NCI-H524 (cell line): ENCODE measurements around the gene SARNP.
A peak's percentile ranks its signal among the peaks of the same experiment; 100 is the strongest.
"Not testable (repeated sequence)": the region's sequence is repeated elsewhere in the genome, so short reads cannot be mapped to it uniquely, and the experiment has no call there.

Experiments
- DNase-seq, 2 experiments: peaks; one replicate each; lab custom pipeline; 2025; lab: John Stamatoyannopoulos, UW

SARNP gene

DNA sequence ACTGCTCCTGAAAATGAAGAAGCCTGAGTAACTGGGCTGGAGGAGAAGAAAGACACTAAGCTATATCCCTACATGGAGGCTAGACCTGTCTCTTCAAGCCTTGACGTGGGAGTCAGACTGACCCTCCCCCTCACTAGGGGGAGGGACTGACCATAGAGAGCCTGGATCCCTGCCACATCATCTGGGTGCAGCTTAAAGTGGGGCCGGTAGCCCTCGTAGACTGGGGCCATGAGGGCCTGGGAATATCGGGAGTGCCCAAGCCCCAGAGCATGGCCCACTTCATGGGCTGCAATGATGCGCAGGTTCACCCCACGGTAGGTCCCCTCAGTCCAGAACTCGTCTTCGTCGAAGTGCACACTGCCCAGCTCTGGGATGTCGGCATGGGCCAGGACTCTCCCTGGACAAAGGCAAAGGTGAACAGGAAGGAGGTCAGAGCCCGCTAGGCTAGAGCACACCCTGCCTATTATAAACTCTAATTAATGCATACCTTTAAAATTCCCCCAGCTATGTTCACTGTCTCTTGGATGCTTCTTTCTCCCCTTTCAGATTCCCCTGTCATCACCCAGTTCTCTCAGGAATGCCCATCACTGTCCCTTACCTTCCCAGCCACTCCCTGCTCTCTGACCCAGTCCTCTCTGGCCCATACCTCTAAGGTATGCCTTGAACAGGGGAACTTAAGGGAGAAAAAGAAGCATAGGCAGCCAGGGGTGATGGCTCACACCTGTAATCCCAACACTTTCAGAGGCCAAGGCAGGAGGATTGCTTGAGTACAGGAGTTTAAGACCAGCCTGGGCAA is 22.0 kb upstream of the SARNP start:
- DNase-seq = no peak

DNA sequence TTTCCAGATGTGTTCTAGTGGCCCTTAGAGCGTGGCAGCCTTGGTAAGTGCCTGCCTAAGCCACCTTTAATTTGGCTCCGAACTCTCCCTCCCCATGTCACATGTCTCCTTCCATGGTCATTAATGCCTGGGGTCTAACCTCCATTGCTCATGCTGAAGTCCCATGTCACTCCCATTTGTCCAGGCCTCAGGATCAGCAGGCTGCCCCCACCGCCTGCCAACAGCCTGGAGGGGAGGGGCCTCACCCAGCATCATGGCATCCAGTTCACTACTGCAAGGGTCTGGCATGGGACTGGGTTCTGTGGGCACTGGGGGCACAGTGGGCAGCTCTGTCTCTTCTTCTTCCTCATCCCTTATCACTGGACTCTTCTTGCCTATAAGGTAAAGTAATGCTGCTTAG is 20.8 kb upstream of the SARNP start:
- no peak for DNase-seq

DNA sequence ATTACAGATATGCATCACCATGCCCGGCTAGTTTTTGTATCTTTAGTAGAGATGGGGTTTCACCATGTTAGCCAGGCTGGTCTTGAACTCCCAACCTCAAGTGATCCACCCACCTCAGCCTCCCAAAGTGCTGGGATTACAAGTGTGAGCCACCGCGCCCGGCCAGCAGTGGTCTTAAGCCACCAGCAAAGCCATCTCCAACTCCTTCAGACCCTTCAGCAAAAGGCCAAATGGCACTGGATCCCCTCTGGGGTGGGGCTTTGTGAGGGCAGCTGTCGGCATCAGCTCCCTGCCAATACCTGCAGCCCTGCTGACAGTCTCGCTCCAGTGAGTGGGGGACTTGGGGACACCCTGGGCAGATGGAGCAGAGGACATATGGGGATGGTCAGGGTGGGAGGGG is 16.9 kb upstream of the SARNP start:
- DNase-seq = not testable (repeated sequence)

DNA sequence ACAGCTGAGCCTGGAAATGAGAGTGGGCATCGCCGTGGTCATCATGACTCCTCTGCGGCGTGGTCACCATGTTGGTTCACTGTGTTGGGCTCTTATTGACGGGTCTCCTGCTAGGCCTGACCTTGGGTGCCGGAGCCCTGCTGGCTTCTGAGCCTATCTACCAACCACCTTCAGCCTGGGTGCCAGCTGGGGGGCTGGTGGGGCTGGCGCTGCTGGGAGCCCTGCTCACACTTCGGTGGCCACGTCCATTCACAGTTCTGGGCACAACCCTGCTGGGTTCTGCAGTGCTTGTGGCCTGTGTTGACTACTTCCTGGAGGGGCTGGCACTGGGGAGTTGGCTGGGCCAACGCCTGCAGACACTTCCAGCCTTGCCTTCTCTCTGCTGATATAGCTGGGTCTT is 15.5 kb upstream of the SARNP start:
- no peak for DNase-seq

DNA sequence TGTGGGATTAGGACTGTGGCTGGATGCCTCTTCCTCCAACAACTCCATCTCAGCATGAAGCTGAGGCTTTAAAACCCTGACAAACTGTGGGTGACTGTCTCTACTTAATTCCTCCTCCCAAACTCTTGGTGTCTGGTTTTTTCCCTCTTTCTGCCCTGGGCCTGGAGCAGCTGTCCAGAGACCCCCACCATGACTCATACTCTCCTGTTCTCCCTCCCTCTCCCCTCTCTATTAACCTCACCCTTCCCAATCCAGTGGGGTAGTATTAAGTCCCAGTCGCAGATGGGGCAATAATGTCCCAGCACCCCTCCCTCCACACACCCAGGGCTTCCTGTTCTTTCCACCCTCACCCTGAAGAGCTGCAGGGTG is 13.9 kb upstream of the SARNP start:
- no peak for DNase-seq

DNA sequence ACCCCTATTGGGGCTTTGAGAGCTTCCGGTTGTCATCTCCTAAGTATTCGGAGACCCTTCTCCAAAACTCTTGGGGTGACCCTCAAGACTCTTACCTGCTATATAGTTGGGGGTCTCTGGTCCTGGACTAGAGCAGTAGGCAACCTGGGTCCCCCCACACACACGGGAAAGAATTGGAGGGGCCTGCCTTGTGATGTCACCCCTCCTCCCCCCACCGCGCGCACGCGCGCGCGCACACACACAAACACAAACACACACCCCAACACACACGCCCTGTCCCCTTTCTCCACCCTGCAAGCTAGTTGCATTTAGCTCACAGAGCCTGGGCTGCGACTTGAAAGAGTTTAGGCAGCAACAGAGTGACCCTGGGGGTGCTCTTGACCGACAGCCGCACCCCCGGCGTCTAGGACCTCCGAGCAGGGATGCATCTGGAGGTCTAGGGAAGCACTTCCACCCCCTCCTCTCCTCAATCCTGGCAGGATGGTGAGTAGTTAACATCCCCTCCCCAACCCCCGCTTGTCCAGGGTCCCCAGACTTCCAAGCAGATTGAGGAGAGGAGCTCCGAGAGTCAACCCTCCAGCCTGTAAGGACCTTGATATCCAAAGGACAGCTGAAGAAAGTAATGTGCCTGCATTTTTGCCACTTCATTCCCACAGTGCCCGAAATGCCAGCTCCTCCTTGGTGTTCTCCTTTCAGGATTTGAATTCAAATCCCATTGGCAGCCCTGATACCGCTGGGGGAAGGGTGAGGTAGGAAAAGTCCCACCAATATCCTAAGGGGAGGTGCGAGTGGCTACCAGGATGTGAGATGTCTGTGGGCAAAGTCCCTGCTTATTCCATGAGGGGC is 13.3 kb upstream of the SARNP start:
- DNase-seq = peak; percentile 35 to 70

DNA sequence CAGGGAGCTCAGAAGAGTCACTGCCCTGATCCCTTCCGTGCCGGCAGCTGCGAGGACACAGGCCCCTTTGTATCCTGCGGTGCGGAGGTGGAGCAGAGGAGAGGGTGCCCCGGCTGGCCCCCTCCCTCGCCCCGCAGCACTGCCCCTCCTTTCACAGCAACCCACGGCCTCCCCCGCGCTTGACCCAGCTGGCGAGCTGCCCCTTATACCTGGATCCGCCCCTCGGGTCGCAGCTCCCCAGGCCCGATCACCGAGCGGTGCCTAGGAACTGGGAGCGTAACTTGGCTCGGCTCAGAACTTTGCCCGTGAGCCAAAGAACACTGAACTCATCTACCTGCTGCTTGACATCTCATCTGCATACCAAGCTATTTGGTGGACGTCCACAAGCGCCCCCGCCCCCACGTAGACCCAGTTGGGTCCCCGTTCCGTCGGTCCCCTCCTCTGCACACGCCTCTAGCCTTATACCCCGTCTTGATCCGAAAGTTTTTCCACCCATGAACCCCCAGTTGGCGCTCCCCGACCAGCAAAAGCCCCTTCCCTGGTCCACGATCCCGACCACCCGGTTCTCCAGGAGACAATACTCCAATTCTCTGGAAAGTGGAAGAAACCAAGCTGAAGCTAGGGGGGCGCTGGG is 12.6 kb upstream of the SARNP start:
- DNase-seq = peak; percentile 35 to 70

DNA sequence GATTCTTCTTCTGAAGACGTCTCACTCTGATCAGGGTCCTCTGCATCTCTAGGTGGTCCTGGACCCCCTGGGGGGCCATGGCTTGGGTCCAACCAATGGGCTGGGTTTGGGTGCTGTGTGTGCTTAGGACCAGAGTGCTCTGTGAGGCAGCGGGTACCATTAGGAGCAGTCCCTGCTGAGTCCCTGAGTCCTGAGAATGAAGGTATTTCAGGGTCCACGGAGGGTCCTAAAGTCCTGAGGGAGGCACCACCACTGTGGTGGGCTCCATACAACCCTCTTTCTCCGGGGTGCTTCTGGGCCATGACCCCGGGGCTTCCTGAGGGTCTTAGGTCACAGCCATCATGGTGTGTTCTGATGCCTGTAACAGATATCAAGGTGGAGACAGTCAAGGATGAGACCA is 10.8 kb upstream of the SARNP start:
- no peak for DNase-seq

DNA sequence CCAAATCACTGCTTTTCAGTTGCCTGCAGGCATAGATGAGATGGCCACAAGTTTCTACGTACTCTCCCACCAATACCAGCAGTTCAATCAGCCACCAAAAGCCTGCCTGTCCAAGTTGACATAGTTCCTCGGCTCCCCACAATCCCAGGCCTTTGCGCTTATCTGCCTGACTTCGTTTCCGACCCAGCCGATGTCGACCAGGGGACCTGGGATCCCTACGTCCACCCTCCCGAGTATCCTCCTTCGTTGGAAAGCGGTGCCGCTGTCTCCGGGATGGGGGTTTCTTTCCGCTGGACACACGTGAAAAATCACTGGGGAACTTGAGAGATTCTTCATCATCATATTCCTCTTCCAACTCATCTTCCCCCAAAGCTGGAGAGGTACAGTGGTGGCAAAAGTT is 10.3 kb upstream of the SARNP start:
- no peak for DNase-seq

DNA sequence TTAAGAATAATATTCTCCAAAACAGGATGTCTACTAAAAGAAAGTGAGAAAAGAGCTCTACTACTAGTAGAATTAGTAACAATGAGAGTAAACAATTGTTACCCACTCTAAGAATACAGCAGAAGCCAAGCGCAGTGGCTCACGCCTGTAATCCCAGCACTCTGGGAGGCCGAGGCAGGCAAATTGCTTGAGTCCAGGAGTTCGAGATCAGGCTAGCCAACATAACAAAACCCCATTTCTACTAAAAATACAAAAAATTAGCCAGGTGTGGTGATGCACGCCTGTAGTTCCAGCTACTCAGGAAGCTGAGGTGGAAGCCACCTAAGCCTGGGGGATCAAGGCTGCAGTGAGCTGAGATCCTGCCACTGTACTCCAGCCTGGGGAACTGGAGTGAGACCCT is 7.2 kb upstream of the SARNP start:
- no peak for DNase-seq

DNA sequence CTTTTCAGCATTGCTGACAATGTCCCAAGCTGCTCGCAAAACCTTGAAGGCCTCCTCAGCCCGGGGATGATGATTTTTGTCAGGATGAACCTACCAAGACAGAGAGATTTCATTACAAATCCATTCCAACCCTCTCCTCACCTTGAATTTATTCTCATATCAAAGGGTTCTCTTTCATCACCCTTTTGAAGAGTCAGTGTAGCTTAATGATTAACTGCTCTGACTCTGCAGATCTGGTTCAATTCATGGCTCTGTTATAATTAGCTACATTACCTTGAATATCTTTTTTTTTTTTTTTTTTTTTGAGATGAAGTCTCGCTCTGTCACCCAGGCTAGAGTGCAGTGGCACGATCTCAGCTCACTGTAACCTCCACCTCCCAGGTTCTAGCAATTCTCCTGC is 5.9 kb upstream of the SARNP start:
- DNase-seq = no peak

DNA sequence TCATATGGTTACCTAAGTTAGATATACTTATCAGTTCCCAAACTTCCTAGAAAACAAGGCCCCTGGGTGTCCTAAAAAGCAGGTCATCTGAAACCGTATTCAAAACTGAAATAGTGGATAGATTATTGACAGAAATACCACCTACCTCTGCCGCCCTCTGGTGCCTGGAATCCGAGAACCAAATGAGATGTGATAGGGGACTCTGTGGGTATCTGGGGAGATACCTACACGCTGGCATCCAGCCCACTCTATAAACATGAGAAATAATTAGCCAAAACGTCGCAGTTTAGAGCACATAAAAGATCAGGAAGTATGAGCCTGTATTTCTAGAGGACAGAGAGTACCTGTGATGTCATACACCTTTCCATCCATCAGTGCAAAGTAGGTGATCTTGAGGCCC is 4.7 kb upstream of the SARNP start:
- DNase-seq = no peak

DNA sequence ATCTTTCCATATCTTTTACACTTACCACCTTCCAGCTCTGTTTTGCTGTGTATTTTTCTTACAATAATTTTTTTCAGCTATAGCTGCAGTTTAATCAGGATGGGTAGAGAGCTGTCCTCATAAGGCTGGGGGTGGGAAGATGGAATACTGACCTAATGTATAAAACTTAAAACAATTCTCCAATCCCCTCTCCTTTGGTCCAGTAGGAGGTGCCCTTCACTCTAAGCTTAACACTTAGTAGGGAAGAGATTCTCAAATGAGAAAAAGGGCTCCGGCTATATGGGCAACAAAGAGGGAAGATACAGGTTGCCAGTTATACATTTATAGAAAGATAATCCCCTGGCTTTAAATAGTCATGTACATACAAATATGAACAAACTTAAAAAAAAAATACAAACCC is 3.2 kb upstream of the SARNP start:
- DNase-seq = no peak

DNA sequence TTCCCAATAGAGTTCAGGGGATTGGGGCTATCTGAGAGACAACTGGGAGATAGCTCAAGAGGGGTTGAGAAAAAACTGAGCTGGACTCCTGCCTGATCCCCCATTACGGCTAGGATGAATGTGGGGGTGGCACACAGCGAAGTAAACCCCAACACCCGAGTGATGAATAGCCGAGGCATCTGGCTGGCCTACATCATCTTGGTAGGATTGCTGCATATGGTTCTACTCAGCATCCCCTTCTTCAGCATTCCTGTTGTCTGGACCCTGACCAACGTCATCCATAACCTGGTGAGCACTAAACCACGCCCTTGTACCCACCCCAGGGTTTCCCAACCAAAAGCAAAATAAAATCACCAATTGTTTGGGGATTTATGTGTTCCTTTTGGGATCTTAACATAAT is 1.4 kb upstream of the SARNP start:
- no peak for DNase-seq

DNA sequence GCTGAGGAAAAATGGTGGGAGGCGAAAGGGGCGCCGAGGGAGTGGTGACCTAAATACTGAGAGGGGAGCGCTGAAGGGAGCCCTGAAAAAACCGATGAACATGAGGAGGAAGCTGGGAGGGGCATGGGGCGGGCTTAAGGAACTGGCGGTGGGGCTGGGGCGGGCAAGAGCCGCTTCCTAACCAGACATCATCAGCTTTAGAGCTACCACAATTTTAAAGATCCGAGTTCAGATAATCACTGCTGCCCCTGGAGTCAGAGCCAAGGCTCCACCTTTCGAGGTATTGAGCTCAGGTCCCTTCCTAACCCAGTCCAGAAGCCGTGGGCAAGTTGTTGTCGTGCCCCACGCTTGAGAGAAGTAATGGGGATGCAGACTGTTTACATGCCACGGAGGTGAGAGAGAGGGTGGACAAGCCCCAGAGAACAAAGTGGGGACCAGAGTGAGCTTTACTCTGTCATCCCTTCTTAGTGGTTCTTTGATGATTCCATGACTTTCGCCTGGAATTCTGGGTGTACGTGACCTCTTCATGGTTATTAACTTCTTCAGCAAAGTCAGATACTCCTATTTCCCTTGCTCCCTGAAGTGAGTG is 710 bp upstream of the SARNP start:
- DNase-seq = peak in 1 of 2 experiments; percentile 61

DNA sequence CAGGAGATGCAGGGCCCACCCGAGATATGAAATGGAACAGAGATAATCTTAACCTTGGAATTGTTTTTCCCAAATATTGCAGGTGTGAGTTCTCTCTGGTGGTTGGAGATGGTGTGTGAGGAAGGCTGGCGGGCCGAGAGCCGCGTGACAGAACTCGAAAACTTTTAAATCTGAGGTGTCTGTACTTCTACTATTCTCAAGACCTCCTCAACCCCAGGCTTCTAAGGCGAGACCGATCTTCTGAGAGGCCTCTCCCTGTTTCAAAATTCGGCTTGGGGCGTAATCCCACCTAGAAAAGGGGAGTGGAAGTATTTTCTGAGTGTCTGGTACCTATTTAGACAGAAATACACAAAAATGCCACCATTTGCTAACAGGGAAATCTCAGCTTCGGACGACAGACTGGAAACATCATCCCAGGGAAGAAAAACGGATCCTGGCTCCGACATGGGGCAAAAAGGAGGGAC is 611 bp downstream of the SARNP start:
- DNase-seq = peak in 1 of 2 experiments; percentile 15

DNA sequence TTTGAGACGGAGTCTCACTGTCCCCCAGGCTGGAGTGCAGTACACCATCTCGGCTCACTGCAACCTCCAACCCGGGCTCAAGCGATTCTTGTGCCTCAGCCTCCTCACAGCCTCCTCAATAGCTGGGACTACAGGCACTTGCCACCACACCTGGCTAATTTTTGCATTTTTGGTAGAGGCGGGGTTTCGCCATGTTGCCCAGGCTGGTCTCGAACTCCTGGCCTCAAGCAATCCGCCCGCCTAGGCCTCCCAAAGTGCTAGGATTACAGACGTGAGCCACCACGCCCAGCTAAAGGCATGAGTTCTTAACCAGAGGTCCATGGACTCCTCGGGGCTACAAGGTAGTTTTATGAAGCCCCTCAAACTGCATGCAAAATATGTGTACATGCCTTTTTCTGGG is 2.1 kb downstream of the SARNP start:
- no peak for DNase-seq

DNA sequence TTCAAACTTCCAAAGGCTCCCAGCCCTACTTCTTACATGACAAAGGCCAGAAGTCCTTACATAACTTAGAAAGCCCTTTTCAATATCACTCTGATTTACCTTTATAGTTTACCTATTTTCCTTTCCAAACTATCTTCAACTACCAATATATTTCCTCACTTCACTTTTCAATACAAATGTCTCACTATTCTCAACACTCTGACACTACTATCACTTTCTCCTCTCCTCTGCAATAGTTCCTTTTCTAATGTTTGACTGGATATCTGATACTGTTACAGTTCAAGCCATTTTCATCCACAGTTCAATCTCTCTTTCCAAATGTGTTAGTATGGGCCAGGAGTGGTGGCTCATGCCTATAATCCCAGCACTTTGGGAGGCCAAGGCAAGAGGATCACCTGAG is 3.3 kb downstream of the SARNP start:
- DNase-seq = no peak

DNA sequence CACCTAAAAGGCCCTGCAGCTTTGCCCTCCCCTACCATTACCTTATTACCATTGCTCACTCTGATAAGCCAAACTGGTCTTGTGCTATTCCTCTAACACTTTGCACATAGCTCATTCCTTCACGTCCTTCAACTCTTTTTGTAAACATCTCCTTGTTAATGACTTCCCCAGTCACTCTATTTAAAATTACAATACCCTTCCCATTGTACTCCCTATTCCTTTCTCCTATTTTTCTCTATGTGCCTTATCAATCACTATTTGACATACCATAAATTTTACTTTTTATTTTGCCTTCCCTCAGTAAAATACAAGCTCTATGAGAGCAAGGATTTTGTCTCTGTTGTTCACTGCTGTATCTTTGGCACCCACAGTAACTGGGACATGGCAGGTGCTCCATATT is 5.4 kb downstream of the SARNP start:
- DNase-seq = no peak

DNA sequence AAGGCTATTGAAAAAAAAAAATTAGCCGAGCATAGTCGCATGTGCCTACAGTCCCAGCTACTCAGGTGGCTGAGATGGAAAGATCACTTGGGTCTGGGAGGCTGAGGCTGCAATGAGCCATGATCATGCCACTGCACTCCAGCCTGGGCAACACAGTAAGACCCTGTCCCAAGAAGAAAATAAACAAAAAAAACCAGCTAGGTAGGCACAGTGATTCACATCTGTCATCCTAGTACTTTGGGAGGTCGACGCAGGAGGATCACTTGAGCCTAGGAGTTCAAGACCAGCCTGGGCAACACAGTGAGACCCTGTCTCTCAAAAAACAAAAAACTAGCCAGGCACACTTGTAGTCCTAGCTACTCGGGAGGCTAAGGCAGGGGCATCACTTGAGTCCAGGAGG is 8.2 kb downstream of the SARNP start:
- DNase-seq = no peak

DNA sequence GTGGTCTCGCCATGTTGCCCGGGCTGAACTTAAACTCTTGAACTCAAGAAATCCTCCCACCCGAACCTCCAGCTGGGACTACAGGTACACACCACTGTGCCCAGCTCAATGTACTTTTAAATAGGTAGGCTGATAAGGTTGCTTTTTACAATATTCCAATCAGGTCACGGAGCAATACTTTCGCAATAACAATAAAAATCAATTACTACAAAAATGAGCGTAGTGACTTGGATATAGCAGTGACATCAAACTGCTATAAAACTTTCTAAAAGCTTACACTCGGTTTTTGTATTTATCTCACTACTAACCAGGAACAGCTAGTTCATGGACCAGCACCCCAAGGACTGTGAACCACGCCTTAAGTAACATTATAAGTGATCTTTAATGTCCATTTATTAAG is 10.5 kb downstream of the SARNP start:
- no peak for DNase-seq

DNA sequence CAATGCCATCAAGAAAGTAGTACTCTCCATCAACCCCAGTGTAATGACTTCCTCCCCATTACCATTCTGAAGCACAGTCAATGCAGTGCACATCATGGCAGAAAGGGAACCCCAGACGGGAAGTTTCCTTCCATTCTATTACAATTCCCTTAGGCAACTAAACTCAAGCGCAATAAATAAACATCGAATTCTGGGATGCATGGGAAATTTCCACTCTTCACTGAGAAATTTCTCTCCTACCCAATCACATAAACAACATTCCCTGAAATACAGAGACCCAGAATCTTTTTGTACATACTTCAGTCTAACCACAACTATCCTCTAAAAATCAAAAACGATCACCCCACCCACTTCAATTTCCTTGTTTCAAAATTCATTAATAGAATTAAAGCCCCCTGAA is 20.0 kb downstream of the SARNP start:
- DNase-seq = no peak

DNA sequence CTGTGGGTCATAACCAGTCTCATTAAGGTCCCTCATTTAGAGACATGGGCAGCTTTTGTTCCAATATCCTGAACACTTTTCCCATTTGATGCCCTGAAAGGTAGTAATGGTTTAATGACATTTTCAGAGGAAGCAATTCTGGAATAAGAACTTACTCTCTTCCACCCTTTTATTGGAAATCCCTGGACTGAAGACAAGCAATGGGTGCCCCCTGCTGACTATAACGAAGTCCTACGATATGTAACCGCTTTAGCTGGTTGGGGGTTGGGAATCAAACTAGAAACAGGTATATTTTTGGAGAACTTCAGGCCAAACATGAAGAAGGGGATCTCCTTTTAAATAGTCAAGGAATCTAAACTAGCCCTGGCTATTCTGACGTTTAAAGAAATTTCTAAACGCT is 20.5 kb downstream of the SARNP start:
- DNase-seq = peak; percentile 29 to 60
